ENCODE results near the gene LTO1. TPM values are rescaled to one million over a fixed set of nuclear protein-coding genes. Genes with fewer than 3 reads are reported as not detected.

The LTO1 gene
- total and polyA plus RNA-seq, 2 of the 13 experiments (the other 11 are each of a cell fraction or from before 2014, with no cell fraction given) = 11.8 to 15.0 TPM

GRCh38 chr11:69671734-69672465 lies 3.3 kb downstream of the LTO1 start:
- ATAC-seq (no peak), DNase-seq (ENCODE audit: low spot score) (no peak), FAIRE-seq (no peak)
- Histone ChIP-seq H3K36me3 (replicated peaks in 1 of 2; ENCODE audit: control insufficient read depth in 1 of 2, insufficient read depth in 2 of 2, low read length in 2 of 2) (peaks cover 4 to 17% of the 10 kb centered on the region in 2 experiments; a peak in 4 of 5 replicates), H4K20me1 (ENCODE audit: insufficient read depth, low read length) (peaks cover 3% of the 10 kb centered on the region; the same call in 1 of the 2 replicates), H3K4me2 (ENCODE audit: low read depth, low read length) (no peak overlapping the region), H3K27ac (ENCODE audit: extremely low read length, insufficient read depth, low read length) (no peak overlapping the region), H3K9me3 (ENCODE audit: low read length) (no peaks in the 10 kb centered on the region), H3K9ac (ENCODE audit: insufficient read depth, low read depth, low read length) (no peak overlapping the region), H3K27me3 (ENCODE audit: control insufficient read depth in 1 of 2, insufficient read depth in 2 of 2, low read length in 2 of 2) (no peaks in the 10 kb centered on the region), H3K79me2 (ENCODE audit: insufficient read depth, low read length) (peaks cover 20% of the 10 kb centered on the region), H3K4me3 (replicated peaks in 1 of 3; ENCODE audit: insufficient read depth in 1 of 3, low read depth in 2 of 3, low read length in 3 of 3) (no peak overlapping the region), H3K4me1 (ENCODE audit: insufficient read depth, low read length) (peaks cover 68% of the 10 kb centered on the region), H2AFZ (ENCODE audit: low read length) (no peak overlapping the region)
- intact Hi-C loops (cut with micrococcal nuclease; ENCODE audit: unreplicated experiment) = no loop called here
- ChIA-PET CTCF (ENCODE audit: low intra/inter-chr PET ratio, low total read pairs) (interaction anchor here (2.2 to 2.9 kb wide), 3 partner anchors 10 to 571 kb away, joined by 9 to 26 read pairs (median 14); no protein-coding TSS in a partner anchor), POLR2A (interaction anchor here (8.9 kb wide), 1 partner anchor 15 kb away, joined by 128 read pairs; no protein-coding TSS in a partner anchor)
- 95% methylated on average over 10 of the region's 10 CpGs for WGBS (ENCODE audit: low lambda C conversion rate)
- no TSS peak for BruUV-seq (replicated peaks)
- in situ Hi-C loops (cut with HindIII; ENCODE audit: extremely low pct_ligation_motif_present, low pct_unique_long_range_greater_than_20kb) = loop anchor here (10.0 kb wide), 1 partner anchor 567 kb away; no protein-coding TSS in a partner anchor
- TF ChIP-seq DZIP1 (CRISPR knock-in tag; IDR thresholded peaks at IDR 0.05) (no peak), ZNF709 (CRISPR knock-in tag; IDR thresholded peaks at IDR 0.05) (no peak), STAT5B (CRISPR knock-in tag; IDR thresholded peaks at IDR 0.05) (no peak), PREB (CRISPR knock-in tag; IDR thresholded peaks at IDR 0.05) (no peak), ZHX2 (IDR thresholded peaks at IDR 0.05; ENCODE audit: low read depth) (no peak), ZHX2 (CRISPR knock-in tag; IDR thresholded peaks at IDR 0.05; ENCODE audit: borderline replicate concordance) (no peak), ZNF138 (CRISPR knock-in tag; IDR thresholded peaks at IDR 0.05; ENCODE audit: low read depth) (no peak), ZNF557 (CRISPR knock-in tag; IDR thresholded peaks at IDR 0.05) (no peak), ZNF446 (CRISPR knock-in tag; IDR thresholded peaks at IDR 0.05) (no peak), FOXA1 (IDR thresholded peaks at IDR 0.05) (no peak), FOXA1 (CRISPR knock-in tag; IDR thresholded peaks at IDR 0.05) (no peak), CTCF (CRISPR knock-in tag; IDR thresholded peaks at IDR 0.05) (no peak), ZNF24 (IDR thresholded peaks at IDR 0.05) (no peak)

Data from HepG2 (cell line).